Measurements from ENCODE around the gene ROBO1.

Gene ROBO1

GRCh38 chr3:78799681-78800080, 968.1 kb downstream of the ROBO1 start:
- no peak for TF ChIP-seq CTCF (IDR thresholded peaks at IDR 0.05; ENCODE audit: control insufficient read depth, insufficient read depth, low read depth, low read length, missing control alignments)
- H3K4me3 ChIP-seq (ENCODE audit: control insufficient read depth, low read depth, low read length): no peak overlapping the region
- DNase-seq (ENCODE audit: low read depth): no peak

- TF ChIP-seq CTCF (IDR thresholded peaks at IDR 0.05; ENCODE audit: control insufficient read depth, insufficient read depth, low read depth, low read length, missing control alignments): no peak
- no peak overlapping the region for H3K4me3 ChIP-seq (ENCODE audit: control insufficient read depth, low read depth, low read length)
- no peak for DNase-seq (ENCODE audit: low read depth)
These were observed 969.4 kb downstream of the ROBO1 start for GRCh38 chr3:78798266-78798832.

- no peak for TF ChIP-seq CTCF (IDR thresholded peaks at IDR 0.05; ENCODE audit: control insufficient read depth, insufficient read depth, low read depth, low read length, missing control alignments)
- no peak for DNase-seq (ENCODE audit: low read depth)
- no peak overlapping the region for H3K4me3 ChIP-seq (ENCODE audit: control insufficient read depth, low read depth, low read length)
These were observed 973.4 kb downstream of the ROBO1 start for GRCh38 chr3:78794431-78794830.

GRCh38 chr3:78792733-78793132, 975.1 kb downstream of the ROBO1 start:
- TF ChIP-seq CTCF (IDR thresholded peaks at IDR 0.05; ENCODE audit: control insufficient read depth, insufficient read depth, low read depth, low read length, missing control alignments): no peak
- no peak overlapping the region for H3K4me3 ChIP-seq (ENCODE audit: control insufficient read depth, low read depth, low read length)
- DNase-seq (ENCODE audit: low read depth): no peak

- DNase-seq (ENCODE audit: low read depth): no peak
These were observed 975.6 kb downstream of the ROBO1 start for GRCh38 chr3:78792212-78792611.

GRCh38 chr3:78791753-78792152, 976.0 kb downstream of the ROBO1 start:
- no peak overlapping the region for H3K4me3 ChIP-seq (ENCODE audit: control insufficient read depth, low read depth, low read length)
- DNase-seq (ENCODE audit: low read depth): no peak
- TF ChIP-seq CTCF (IDR thresholded peaks at IDR 0.05; ENCODE audit: control insufficient read depth, insufficient read depth, low read depth, low read length, missing control alignments): no peak

More at GRCh38 chr3:78792212-78792611, 975.6 kb downstream of the ROBO1 start:
- H3K4me3 ChIP-seq (ENCODE audit: control insufficient read depth, low read depth, low read length): no peak overlapping the region
- TF ChIP-seq CTCF (IDR thresholded peaks at IDR 0.05; ENCODE audit: control insufficient read depth, insufficient read depth, low read depth, low read length, missing control alignments): no peak

- no peak for TF ChIP-seq CTCF (IDR thresholded peaks at IDR 0.05; ENCODE audit: control insufficient read depth, insufficient read depth, low read depth, low read length, missing control alignments)
- DNase-seq (ENCODE audit: low read depth): no peak
- no peak overlapping the region for H3K4me3 ChIP-seq (ENCODE audit: control insufficient read depth, low read depth, low read length)
These were observed 979.0 kb downstream of the ROBO1 start for GRCh38 chr3:78788839-78789238.
